Smooth muscle cell (in vitro differentiated cells): ENCODE measurements around the gene GRN. TPM values are rescaled to one million over a fixed set of nuclear protein-coding genes. Genes with fewer than 3 reads are reported as not detected.
"Not testable (repeated sequence)": the region's sequence is repeated elsewhere in the genome, so short reads cannot be mapped to it uniquely, and the experiment has no call there.

Experiments used
- DNase-seq: peaks from one replicate; lab custom pipeline; 2025; ENCODE audit not compliant: unreplicated experiment; lab: John Stamatoyannopoulos, UW
- H2AFZ ChIP-seq: fragments of 200-600 bp; sonication (generic); 2 replicates; pipeline ENCODE4 v1.6.0; 2016; ENCODE audit warnings: antibody characterized with exemption, low read depth, mild to moderate bottlenecking
- H3F3A ChIP-seq: fragments of 200-600 bp; sonication (generic); 2 replicates; pipeline ENCODE4 v1.6.0; 2017; ENCODE audit warnings: antibody characterized with exemption, low read depth
- H3K27ac ChIP-seq: fragments of 200-600 bp; sonication (generic); 2 replicates; pipeline ENCODE4 v1.5.1; 2016; ENCODE audit warnings: low read depth, mild to moderate bottlenecking
- H3K27me3 ChIP-seq: fragments of 200-600 bp; sonication (generic); 2 replicates; pipeline ENCODE4 v1.6.1; 2016; ENCODE audit warnings: low read depth, mild to moderate bottlenecking
- H3K36me3 ChIP-seq: fragments of 200-600 bp; sonication (generic); 2 replicates; pipeline ENCODE4 v1.5.1; 2016; ENCODE audit warnings: low read depth
- H3K4me1 ChIP-seq: fragments of 200-600 bp; sonication (generic); 2 replicates; pipeline ENCODE4 v1.5.1; 2016; ENCODE audit warnings: low read depth
- H3K4me2 ChIP-seq: fragments of 200-600 bp; sonication (generic); 2 replicates; pipeline ENCODE4 v1.6.0; 2016; ENCODE audit warnings: mild to moderate bottlenecking
- H3K4me3 ChIP-seq: fragments of 200-600 bp; sonication (generic); 2 replicates; pipeline ENCODE4 v1.5.1; 2016; ENCODE audit warnings: mild to moderate bottlenecking
- H3K79me2 ChIP-seq: fragments of 200-600 bp; sonication (generic); 2 replicates; pipeline ENCODE4 v1.6.0; 2016; ENCODE audit warnings: low read depth, mild to moderate bottlenecking
- H3K9ac ChIP-seq: fragments of 200-600 bp; sonication (generic); 2 replicates; pipeline ENCODE4 v1.6.0; 2016; ENCODE audit warnings: low read depth
- H3K9me3 ChIP-seq: fragments of 200-600 bp; sonication (generic); replicated peaks from 2 replicates; pipeline ENCODE4 v1.5.1; 2016; ENCODE audit warnings: low read depth
- H4K20me1 ChIP-seq: fragments of 200-600 bp; sonication (generic); 2 replicates; pipeline ENCODE4 v1.6.0; 2016; ENCODE audit warnings: low read depth
- CTCF ChIP-seq: fragments of 200-600 bp; sonication (generic); IDR thresholded peaks from 2 replicates; pipeline ENCODE4 v1.5.1; 2017; ENCODE audit warnings: borderline replicate concordance, mild to moderate bottlenecking, antibody characterized with exemption; ENCODE audit not compliant: insufficient read depth, poor library complexity, severe bottlenecking
- WGBS: methylation state at CpG from one replicate; pipeline ENCODE4 v1.1.7; 2016; ENCODE audit warnings: low lambda C conversion rate; 5-methylcytosine and 5-hydroxymethylcytosine counted together
- polyA plus RNA-seq: library from polyadenylated mRNA; unstranded; fragments of >200 nt; fragmentation: Nextera tagmentation; extraction: Ambion mirVana; gene quantifications from 2 replicates; pipeline ENCODE4 v1.2.1, GENCODE V29; 2016
- total RNA-seq: library from RNA; depleted of rRNA; stranded (reverse); fragments of >200 nt; gene quantifications from 2 replicates; pipeline ENCODE4 v1.2.3, GENCODE V29; 2014

The GRN gene
- total and polyA plus RNA-seq, 2 experiments from 2014 or later, result 125 to 338 TPM

- no peaks in the 10 kb centered on the region for H3K79me2 ChIP-seq
- H3K36me3 ChIP-seq, result no peaks in the 10 kb centered on the region
- no peak for TF ChIP-seq CTCF
- H2AFZ ChIP-seq, result no peak overlapping the region
- no peaks in the 10 kb centered on the region for H4K20me1 ChIP-seq
- H3F3A ChIP-seq, result no peaks in the 10 kb centered on the region
- H3K9ac ChIP-seq, result no peak overlapping the region
- 90% methylated on average over 3 of the region's 3 CpGs for WGBS
- no peaks in the 10 kb centered on the region for H3K27me3 ChIP-seq
- no peak overlapping the region for H3K4me2 ChIP-seq
- no peak overlapping the region for H3K27ac ChIP-seq
- no peak for DNase-seq
- no peaks in the 10 kb centered on the region for H3K9me3 ChIP-seq
- H3K4me1 ChIP-seq, result no peaks in the 10 kb centered on the region
- no peak overlapping the region for H3K4me3 ChIP-seq
Observed at GRCh38 chr17:44335564-44335963, 9.5 kb upstream of the GRN start.

- no peak for DNase-seq
- no peaks in the 10 kb centered on the region for H3K27me3 ChIP-seq
- H3K4me3 ChIP-seq, result no peak overlapping the region
- H3K36me3 ChIP-seq, result no peaks in the 10 kb centered on the region
- no peaks in the 10 kb centered on the region for H3F3A ChIP-seq
- no peak overlapping the region for H2AFZ ChIP-seq
- no peaks in the 10 kb centered on the region for H3K4me1 ChIP-seq
- no peak for TF ChIP-seq CTCF
- H3K4me2 ChIP-seq, result no peak overlapping the region
- no peak overlapping the region for H3K9ac ChIP-seq
- no peaks in the 10 kb centered on the region for H3K79me2 ChIP-seq
- H3K9me3 ChIP-seq, result no peaks in the 10 kb centered on the region
- no peak overlapping the region for H3K27ac ChIP-seq
- no peaks in the 10 kb centered on the region for H4K20me1 ChIP-seq
- 81% methylated on average over 5 of the region's 5 CpGs for WGBS
Observed at GRCh38 chr17:44335968-44336367, 9.1 kb upstream of the GRN start.

GRCh38 chr17:44338702-44339101 is 6.4 kb upstream of the GRN start:
- Histone ChIP-seq H3K27ac (no peak overlapping the region), H2AFZ (no peak overlapping the region), H3K4me2 (no peak overlapping the region), H3F3A (no peaks in the 10 kb centered on the region), H3K79me2 (no peaks in the 10 kb centered on the region), H3K9me3 (no peaks in the 10 kb centered on the region), H3K36me3 (no peaks in the 10 kb centered on the region), H3K27me3 (no peaks in the 10 kb centered on the region), H3K4me3 (no peak overlapping the region), H3K4me1 (no peaks in the 10 kb centered on the region), H4K20me1 (no peaks in the 10 kb centered on the region), H3K9ac (no peak overlapping the region)
- 70% methylated on average over 6 of the region's 6 CpGs for WGBS
- no peak for DNase-seq
- no peak for TF ChIP-seq CTCF

DNA sequence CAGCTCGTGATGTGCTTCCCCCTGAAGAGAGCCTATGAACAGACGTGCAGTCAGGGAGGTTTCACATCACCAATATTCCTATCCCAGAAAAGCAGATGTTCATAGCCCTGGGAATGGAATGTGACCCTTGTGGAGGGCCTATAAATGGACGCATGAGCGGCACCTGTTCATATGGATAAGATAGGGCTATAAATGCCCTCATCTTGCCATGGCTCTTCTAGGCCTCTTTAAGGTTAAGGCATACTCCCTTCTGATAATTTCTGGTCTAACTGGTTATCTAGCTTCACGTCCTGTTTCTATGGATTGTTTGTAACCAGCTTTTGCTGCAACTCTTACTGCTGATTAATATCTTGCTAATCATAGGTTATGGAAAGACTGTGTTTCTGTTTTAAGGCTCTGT is 4.5 kb upstream of the GRN start:
- H3K9me3 ChIP-seq, H3K9ac ChIP-seq, H3K4me1 ChIP-seq, H4K20me1 ChIP-seq, H3K4me3 ChIP-seq, H3K27me3 ChIP-seq, H3K36me3 ChIP-seq, H3F3A ChIP-seq, H3K4me2 ChIP-seq, H2AFZ ChIP-seq, H3K27ac ChIP-seq, H3K79me2 ChIP-seq, DNase-seq: not testable (repeated sequence)
- 74% methylated on average over 5 of the region's 5 CpGs for WGBS
